SK-N-SH (cell line): ENCODE data around the gene FMNL2. TPM values are rescaled to one million over a fixed set of nuclear protein-coding genes. Genes with fewer than 3 reads are reported as not detected.

Experiments
- CTCF ChIA-PET: fragments of 300-600, 350-600 bp; formaldehyde crosslinking; extraction: SDS; loops from one replicate; lab custom pipeline; 2021; lab: Yijun Ruan, JAX
- POLR2A ChIA-PET: fragments of 350-600 bp; sonication (Branson Sonifier 250); formaldehyde crosslinking; extraction: SDS; loops from one replicate; lab custom pipeline; 2020; ENCODE audit warnings: antibody characterized with exemption, inconsistent platforms; lab: Yijun Ruan, JAX
- DNase-seq: peaks from one replicate; pipeline ENCODE4 v3.0.0; 2012
- H2AFZ ChIP-seq: fragments of 200-600 bp; sonication (generic); 2 replicates; pipeline ENCODE4 v1.8.1; 2016; ENCODE audit warnings: antibody characterized with exemption, mild to moderate bottlenecking, low read depth
- H3F3A ChIP-seq: fragments of 200-600 bp; sonication (generic); replicated peaks from 2 replicates; pipeline ENCODE3; 2016; ENCODE audit warnings: antibody characterized with exemption, mild to moderate bottlenecking; ENCODE audit not compliant: insufficient read depth
- H3K27ac ChIP-seq, 2 experiments: fragments of 200-500 bp in 1 of 2; fragments of 200-600 bp in 1 of 2; sonication (Bioruptor generic) in 1 of 2; sonication (generic), shearing (Covaris generic) in 1 of 2; 2 replicates each; pipeline versions ENCODE4 v1.5.1 to v1.6.1; 2014 to 2016; ENCODE audit warnings: low read depth in 2 of 2, inconsistent platforms in 1 of 2, low read length in 1 of 2, mild to moderate bottlenecking in 1 of 2, mixed read lengths in 1 of 2
- H3K27me3 ChIP-seq: fragments of 200-600 bp; sonication (generic), shearing (Covaris generic); 2 replicates; pipeline ENCODE4 v1.6.1; 2016; ENCODE audit warnings: mixed run types; ENCODE audit not compliant: insufficient read depth
- H3K36me3 ChIP-seq, 2 experiments: fragments of 200-500 bp in 1 of 2; fragments of 200-600 bp in 1 of 2; sonication (Bioruptor generic) in 1 of 2; sonication (generic) in 1 of 2; replicated peaks in 1 of 2; 2 replicates each; pipeline versions ENCODE3 to v1.5.1; 2014 to 2016; ENCODE audit warnings: low read length in 1 of 2, mild to moderate bottlenecking in 1 of 2; ENCODE audit not compliant: insufficient read depth in 2 of 2, control insufficient read depth in 1 of 2
- H3K4me1 ChIP-seq, 2 experiments: fragments of 200-500 bp in 1 of 2; fragments of 200-600 bp in 1 of 2; sonication (Bioruptor generic) in 1 of 2; sonication (generic), shearing (Covaris generic) in 1 of 2; 2 replicates each; pipeline versions ENCODE4 v1.5.1 to v1.6.1; 2014 to 2016; ENCODE audit warnings: low read depth in 1 of 2, low read length in 1 of 2, mixed run types in 1 of 2; ENCODE audit not compliant: insufficient read depth in 2 of 2, control insufficient read depth in 1 of 2
- H3K4me2 ChIP-seq: fragments of 200-600 bp; sonication (generic), shearing (Covaris generic); 2 replicates; pipeline ENCODE4 v1.6.1; 2017; ENCODE audit warnings: mixed run types
- H3K4me3 ChIP-seq, 2 experiments: fragments of 200-500 bp in 1 of 2; fragments of 200-600 bp in 1 of 2; sonication (Bioruptor generic) in 1 of 2; sonication (generic), shearing (Covaris generic) in 1 of 2; 2 replicates each; pipeline versions ENCODE4 v1.5.1 to v1.8.1; 2014 to 2016; ENCODE audit warnings: low read depth in 2 of 2, inconsistent platforms in 1 of 2, low read length in 1 of 2, mild to moderate bottlenecking in 1 of 2, mixed read lengths in 1 of 2, moderate library complexity in 1 of 2
- H3K79me2 ChIP-seq: fragments of 200-600 bp; sonication (generic); 2 replicates; pipeline ENCODE4 v1.8.1; 2017; ENCODE audit warnings: mild to moderate bottlenecking; ENCODE audit not compliant: insufficient read depth
- H3K9ac ChIP-seq: fragments of 200-600 bp; sonication (generic); 2 replicates; pipeline ENCODE4 v1.6.1; 2017; ENCODE audit warnings: mixed run types
- H3K9me2 ChIP-seq: fragments of 200-600 bp; sonication (generic); 2 replicates; pipeline ENCODE4 v1.6.1; 2017; ENCODE audit warnings: mixed run types
- H3K9me3 ChIP-seq: fragments of 200-600 bp; sonication (generic); 2 replicates; pipeline ENCODE4 v1.6.1; 2017; ENCODE audit warnings: mixed run types, mild to moderate bottlenecking, moderate library complexity
- H4K20me1 ChIP-seq: fragments of 200-600 bp; sonication (generic); 2 replicates; pipeline ENCODE4 v1.6.1; 2017; ENCODE audit warnings: mild to moderate bottlenecking, mixed run types; ENCODE audit not compliant: insufficient read depth
- CHD2 ChIP-seq: fragments of 150-350 bp; IDR thresholded peaks from 2 replicates; pipeline ENCODE4 v1.6.1; 2018; ENCODE audit warnings: low read length; ENCODE audit not compliant: partially characterized antibody
- FOSL2 ChIP-seq: IDR thresholded peaks from 2 replicates; pipeline ENCODE4 v1.4.0; 2012; ENCODE audit warnings: low read depth, mild to moderate bottlenecking, moderate library complexity, borderline replicate concordance
- FOXJ3 ChIP-seq: sonication (generic); formaldehyde crosslinking; IDR thresholded peaks from 2 replicates; pipeline ENCODE4 v1.5.1; 2020; ENCODE audit warnings: mild to moderate bottlenecking, missing genetic modification reagents
- GATA2 ChIP-seq: sonication (generic); formaldehyde crosslinking; IDR thresholded peaks from 2 replicates; pipeline ENCODE4 v1.5.0; 2020; ENCODE audit warnings: mild to moderate bottlenecking, missing genetic modification reagents
- MAX ChIP-seq: IDR thresholded peaks from 2 replicates; pipeline ENCODE4 v1.4.0; 2012; ENCODE audit warnings: low read depth
- MEF2A ChIP-seq: IDR thresholded peaks from 2 replicates; pipeline ENCODE4 v1.4.0; 2012; ENCODE audit warnings: low read depth, borderline replicate concordance
- NFIC ChIP-seq: IDR thresholded peaks from 2 replicates; pipeline ENCODE4 v1.4.0; 2012; ENCODE audit warnings: borderline replicate concordance
- NRF1 ChIP-seq: IDR thresholded peaks from 2 replicates; pipeline ENCODE4 v1.6.1; 2012; ENCODE audit warnings: low read depth, mild to moderate bottlenecking, low read length
- PBX3 ChIP-seq: IDR thresholded peaks from 2 replicates; pipeline ENCODE4; 2012
- RCOR1 ChIP-seq: fragments of 150-350 bp; IDR thresholded peaks from 2 replicates; pipeline ENCODE4 v1.6.1; 2017; ENCODE audit warnings: antibody characterized with exemption, low read length
- RFX5 ChIP-seq: IDR thresholded peaks from 2 replicates; pipeline ENCODE4 v1.6.1; 2012; ENCODE audit warnings: mild to moderate bottlenecking, improper control_type of control experiment, low read length
- SMC3 ChIP-seq: IDR thresholded peaks from 2 replicates; pipeline ENCODE4 v1.6.1; 2012; ENCODE audit warnings: low read depth, low read length, improper control_type of control experiment
- TCF12 ChIP-seq: IDR thresholded peaks from 2 replicates; pipeline ENCODE4 v1.4.0; 2012
- TEAD4 ChIP-seq: IDR thresholded peaks from 2 replicates; pipeline ENCODE4 v1.4.0; 2012; ENCODE audit warnings: mild to moderate bottlenecking, borderline replicate concordance; ENCODE audit not compliant: insufficient read depth
- USF1 ChIP-seq: IDR thresholded peaks from 2 replicates; pipeline ENCODE4 v1.4.0; 2012; ENCODE audit warnings: low read depth, borderline replicate concordance
- USF2 ChIP-seq: fragments of 150-350 bp; IDR thresholded peaks from 2 replicates; pipeline ENCODE4 v1.6.1; 2017; ENCODE audit warnings: antibody characterized with exemption, low read length, low read depth, borderline replicate concordance
- WGBS: methylation state at CpG from one replicate; pipeline ENCODE4 v1.1.6; 2017; ENCODE audit warnings: low lambda C conversion rate; 5-methylcytosine and 5-hydroxymethylcytosine counted together
- polyA plus RNA-seq, 3 experiments: library from polyadenylated mRNA; depleted of rRNA; stranded (reverse); fragments of >200 nt; gene quantifications; 2 replicates each; pipeline ENCODE4 v1.2.3, GENCODE V29; 2012

The FMNL2 gene
- polyA plus RNA-seq, 1 of the 3 experiments (the other 2 are of a cell fraction), result 14.5 TPM

GRCh38 chr2:152598975-152599759 lies 264.2 kb downstream of the FMNL2 start:
- Histone ChIP-seq H3K9ac (no peak overlapping the region), H3K9me2 (no peaks in the 10 kb centered on the region), H3K27ac (no peak overlapping the region), H3K9me3 (no peaks in the 10 kb centered on the region), H3K27me3 (no peaks in the 10 kb centered on the region), H3K36me3 (no peaks in the 10 kb centered on the region)
- POLR2A ChIA-PET, result no interaction called here
- CTCF ChIA-PET, result no interaction called here
- TF ChIP-seq FOSL2 (no peak), PBX3 (no peak), TEAD4 (no peak), NRF1 (no peak), GATA2 (CRISPR knock-in tag) (no peak), MEF2A (no peak), RCOR1 (no peak), SMC3 (no peak), TCF12 (no peak), FOXJ3 (CRISPR knock-in tag) (no peak), USF2 (no peak), MAX (no peak), RFX5 (no peak), NFIC (no peak), USF1 (no peak), CHD2 (no peak)
- TF ChIP-seq, all 33 proteins: peak for 0
- no peak for DNase-seq
- Histone ChIP-seq H2AFZ (no peak overlapping the region), H3K4me3 (no peak overlapping the region), H4K20me1 (no peaks in the 10 kb centered on the region), H3K79me2 (no peaks in the 10 kb centered on the region), H3F3A (no peaks in the 10 kb centered on the region), H3K4me2 (no peak overlapping the region), H3K4me1 (no peaks in the 10 kb centered on the region)
- WGBS, result 93% methylated on average over 9 of the region's 9 CpGs
